Endothelial cell of umbilical vein (primary cell): Measurements from ENCODE around the gene PRR36. TPM values are rescaled to one million over a fixed set of nuclear protein-coding genes. Genes with fewer than 3 reads are reported as not detected.

Experiments
- BruUV-seq: library from RNA; stranded (reverse); fragments of 400-500 nt; replicated peaks from 2 replicates; lab custom pipeline; 2021; lab: Mats Ljungman, UMichigan
- CTCF ChIA-PET: fragments of 300-600, 350-600 bp; sonication (Branson Sonifier 250); formaldehyde crosslinking; loops from one replicate; lab custom pipeline; 2021; ENCODE audit warnings: antibody characterized with exemption, inconsistent platforms; lab: Charles Lee
- POLR2A ChIA-PET: fragments of 300-600, 350-600 bp; sonication (Branson Sonifier 250); formaldehyde crosslinking; loops from one replicate; lab custom pipeline; 2021; ENCODE audit warnings: antibody characterized with exemption, inconsistent platforms; lab: Charles Lee
- DNase-seq: peaks from one replicate; pipeline ENCODE4 v3.0.0-alpha.2; 2011; ENCODE audit warnings: low read depth, low spot score
- FAIRE-seq: peaks from 2 replicates; lab custom pipeline; 2011; peaks lifted over from hg19 to GRCh38; lab: Jason Lieb, UNC
- H2AFZ ChIP-seq: 2 replicates; pipeline ENCODE4 v1.6.0; 2012; ENCODE audit warnings: low read depth, low read length, control low read depth, inconsistent platforms
- H3K27ac ChIP-seq: 2 replicates; pipeline ENCODE4 v1.5.1; 2011; ENCODE audit warnings: low read depth, mild to moderate bottlenecking, control low read depth, low read length, moderate library complexity; ENCODE audit not compliant: insufficient read depth
- H3K27me3 ChIP-seq, 2 experiments: 2 replicates each; pipeline versions ENCODE4 v1.6.0 to v1.6.1; 2011; ENCODE audit warnings: low read length in 2 of 2, mixed read lengths in 1 of 2; ENCODE audit not compliant: control insufficient read depth in 2 of 2, insufficient read depth in 2 of 2
- H3K36me3 ChIP-seq, 2 experiments: 2 replicates in 1 of 2; 3 replicates in 1 of 2; pipeline ENCODE4 v1.5.1; 2011; ENCODE audit warnings: low read length in 2 of 2, mild to moderate bottlenecking in 1 of 2, moderate library complexity in 1 of 2; ENCODE audit not compliant: control insufficient read depth in 2 of 2, insufficient read depth in 2 of 2; ENCODE audit errors: extremely low read depth in 1 of 2
- H3K4me1 ChIP-seq: 3 replicates; pipeline ENCODE4 v1.5.1; 2011; ENCODE audit warnings: mild to moderate bottlenecking, low read length; ENCODE audit not compliant: control insufficient read depth, insufficient read depth; ENCODE audit errors: extremely low read depth
- H3K4me2 ChIP-seq: 2 replicates; pipeline ENCODE4 v1.6.1; 2011; ENCODE audit warnings: low read length, control low read depth, mixed read lengths; ENCODE audit not compliant: insufficient read depth
- H3K4me3 ChIP-seq, 3 experiments: fragments of 200-600 bp in 1 of 3; sonication (generic), shearing (Covaris generic) in 1 of 3; replicated peaks in 1 of 3; 2 replicates each; pipeline ENCODE4 v1.5.1; 2011 to 2016; ENCODE audit warnings: control low read depth in 3 of 3, low read length in 3 of 3, mild to moderate bottlenecking in 2 of 3, inconsistent platforms in 1 of 3, low read depth in 1 of 3, moderate library complexity in 1 of 3; ENCODE audit not compliant: insufficient read depth in 1 of 3
- H3K79me2 ChIP-seq: 2 replicates; pipeline ENCODE4 v1.6.0; 2012; ENCODE audit warnings: low read length, inconsistent platforms; ENCODE audit not compliant: control insufficient read depth, insufficient read depth
- H3K9ac ChIP-seq: replicated peaks from 2 replicates; pipeline ENCODE3; 2011; ENCODE audit warnings: low read length, control low read depth; ENCODE audit not compliant: insufficient read depth; ENCODE audit errors: extremely low read depth
- H3K9me1 ChIP-seq: replicated peaks from 3 replicates; pipeline ENCODE4 v1.6.0; 2011; ENCODE audit warnings: mild to moderate bottlenecking, low read length; ENCODE audit not compliant: control insufficient read depth, insufficient read depth; ENCODE audit errors: extremely low read depth
- H3K9me3 ChIP-seq: replicated peaks from 2 replicates; pipeline ENCODE4 v1.5.1; 2012; ENCODE audit warnings: low read length, inconsistent platforms; ENCODE audit not compliant: control insufficient read depth, insufficient read depth
- H4K20me1 ChIP-seq: replicated peaks from 2 replicates; pipeline ENCODE3; 2011; ENCODE audit warnings: mild to moderate bottlenecking, low read length; ENCODE audit not compliant: control insufficient read depth, insufficient read depth; ENCODE audit errors: extremely low read depth
- EZH2 ChIP-seq: IDR thresholded peaks from 2 replicates; pipeline ENCODE4 v1.6.1; 2012; ENCODE audit warnings: borderline replicate concordance, low read depth, mild to moderate bottlenecking, moderate library complexity, low read length, inconsistent platforms; ENCODE audit not compliant: severe bottlenecking
- FOS ChIP-seq: IDR thresholded peaks from 2 replicates; pipeline ENCODE4 v1.6.1; 2011; ENCODE audit warnings: mild to moderate bottlenecking, low read length, moderate library complexity, borderline replicate concordance; ENCODE audit not compliant: insufficient read depth
- GATA2 ChIP-seq: IDR thresholded peaks from 2 replicates; pipeline ENCODE4 v1.7.0; 2011; ENCODE audit warnings: low read depth, mild to moderate bottlenecking, moderate library complexity, mixed read lengths, low read length; ENCODE audit not compliant: insufficient read length, insufficient read depth
- JUN ChIP-seq: IDR thresholded peaks from 2 replicates; pipeline ENCODE4 v1.6.1; 2011; ENCODE audit warnings: borderline replicate concordance, low read depth; ENCODE audit not compliant: insufficient read length, insufficient read depth
- MYC ChIP-seq: IDR thresholded peaks from one replicate; pipeline ENCODE4 v1.6.1; 2011; ENCODE audit warnings: mild to moderate bottlenecking, low read depth, low read length
- POLR2A ChIP-seq: IDR thresholded peaks from 2 replicates; pipeline ENCODE4 v1.6.1; 2012; ENCODE audit warnings: low read depth, mild to moderate bottlenecking, control low read depth, low read length
- POLR2AphosphoS5 ChIP-seq: IDR thresholded peaks from 2 replicates; pipeline ENCODE4 v1.6.1; 2012; ENCODE audit warnings: low read depth, mild to moderate bottlenecking, control low read depth, low read length, moderate library complexity; ENCODE audit not compliant: insufficient read depth
- dilution Hi-C: fragments of 300-500 bp; cut with MboI; formaldehyde crosslinking; loops from one replicate; pipeline ENCODE4 v1.15.0; 2019; ENCODE audit warnings: low sequenced_read_pairs; ENCODE audit not compliant: extremely low pct_ligation_motif_present
- intact Hi-C: fragments of 100-400 bp; cut with micrococcal nuclease; formaldehyde crosslinking; loops from one replicate; pipeline ENCODE4 v1.10.0; 2022
- polyA plus RNA-seq, 4 experiments: library from polyadenylated mRNA; depleted of rRNA in 3 of 4; stranded (reverse) in 3 of 4; unstranded in 1 of 4; fragments of >200 nt; gene quantifications; 2 replicates each; pipeline versions ENCODE4 v1.2.1 to v1.2.3, GENCODE V29; 2011 to 2012; ENCODE audit warnings: missing spikeins in 1 of 4
- total RNA-seq: library from RNA; stranded (reverse); gene quantifications from 2 replicates; pipeline ENCODE4 v1.2.3, GENCODE V29; 2021
- TF ChIP-seq, protein P1 (sequence below), 2 donors: IDR thresholded peaks; 1 replicate in 1 of 2; 2 replicates in 1 of 2; pipeline ENCODE4 v1.5.1; 2011; ENCODE audit warnings: low read length in 2 of 2, mild to moderate bottlenecking in 2 of 2, moderate library complexity in 2 of 2, control low read depth in 1 of 2, inconsistent platforms in 1 of 2, low read depth in 1 of 2; ENCODE audit not compliant: insufficient read depth in 1 of 2; ENCODE audit errors: extremely low read depth in 1 of 2
- TF ChIP-seq, protein P2 (sequence below): IDR thresholded peaks from 2 replicates; pipeline ENCODE4 v1.6.1; 2011; ENCODE audit not compliant: insufficient read depth, insufficient read length

The PRR36 gene
- total and polyA plus RNA-seq, 2 donors (not counting 3 experiments of a cell fraction or from before 2014, with no cell fraction given): not detected

DNA sequence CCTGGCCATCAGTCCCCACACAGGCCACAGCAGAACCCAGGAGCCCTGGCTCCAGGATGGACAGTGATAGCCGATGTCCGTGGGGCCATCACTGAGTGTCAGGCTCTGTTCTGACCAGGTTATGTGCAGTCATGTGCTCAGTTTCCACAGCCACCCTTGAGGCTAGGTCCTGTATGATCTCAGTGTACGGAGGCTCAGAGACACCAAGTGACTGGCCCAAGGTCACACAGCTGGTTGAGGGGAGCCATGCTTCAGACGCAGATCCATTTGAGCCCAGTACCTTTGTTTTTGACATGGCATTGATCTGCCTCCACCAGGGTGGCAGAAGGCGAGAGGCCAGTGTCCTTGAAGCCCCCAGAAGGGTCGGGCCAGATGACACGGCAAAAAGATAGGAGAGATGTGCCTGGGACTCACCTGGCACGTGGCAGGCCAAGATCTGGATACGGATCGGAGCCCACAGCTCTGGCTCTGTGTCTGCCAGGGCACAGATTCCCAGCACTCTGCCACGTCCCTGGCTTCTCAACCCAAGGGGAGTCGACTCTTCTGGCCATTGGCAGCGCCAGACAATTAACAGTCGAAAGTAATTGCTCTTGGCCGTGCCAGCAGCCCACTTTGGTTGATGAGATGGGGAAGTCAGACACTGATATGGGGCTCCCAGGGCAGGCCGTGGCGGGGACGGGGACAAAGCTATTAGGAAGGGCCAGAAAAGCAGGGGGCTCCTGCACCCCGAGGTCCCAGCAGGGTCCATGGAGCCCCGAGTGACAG lies 28.6 kb downstream of the PRR36 start:
- Histone ChIP-seq H3K4me3 (no peak overlapping the region), H3K4me2 (no peak overlapping the region), H3K36me3 (no peaks in the 10 kb centered on the region), H3K9me3 (no peaks in the 10 kb centered on the region), H4K20me1 (no peaks in the 10 kb centered on the region), H3K27ac (no peak overlapping the region), H3K9ac (no peak overlapping the region), H3K79me2 (no peaks in the 10 kb centered on the region), H3K9me1 (no peaks in the 10 kb centered on the region), H3K27me3 (no peaks in the 10 kb centered on the region), H2AFZ (no peak overlapping the region), H3K4me1 (no peaks in the 10 kb centered on the region)
- intact Hi-C loops (no loop called here), dilution Hi-C loops (no loop called here)
- FAIRE-seq (no peak), DNase-seq (no peak)
- BruUV-seq: no TSS peak
- TF ChIP-seq FOS: no peak
- TF ChIP-seq POLR2AphosphoS5: no peak
- no peak for TF ChIP-seq EZH2
- TF ChIP-seq GATA2: no peak
- no peak for TF ChIP-seq MYC
- TF ChIP-seq JUN: no peak
- TF ChIP-seq POLR2A: no peak
- POLR2A ChIA-PET: no interaction called here
- CTCF ChIA-PET: no interaction called here

DNA sequence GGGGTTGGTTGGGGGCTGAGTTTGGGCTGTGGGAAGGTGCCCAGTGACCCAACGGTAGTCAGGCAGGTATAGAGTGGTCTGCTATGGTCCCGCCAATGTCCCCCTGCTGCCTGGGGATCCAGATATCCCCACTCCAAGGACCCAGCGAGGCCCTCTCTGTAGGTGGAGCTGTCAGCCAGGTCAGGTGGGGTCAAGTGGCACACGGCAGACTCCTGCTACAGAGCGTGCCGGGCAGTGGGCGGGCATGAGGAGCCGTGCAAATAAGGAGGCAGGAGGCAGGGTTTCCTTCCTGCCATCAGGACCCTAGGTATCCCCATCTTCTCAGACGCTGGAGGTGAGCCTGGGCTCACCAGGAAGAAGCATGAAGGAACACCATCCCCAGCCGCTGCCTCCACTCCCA lies 29.2 kb downstream of the PRR36 start:
- Histone ChIP-seq H3K9ac (no peak overlapping the region), H3K4me1 (no peaks in the 10 kb centered on the region), H3K27me3 (no peaks in the 10 kb centered on the region), H2AFZ (no peak overlapping the region), H3K9me1 (no peaks in the 10 kb centered on the region), H4K20me1 (no peaks in the 10 kb centered on the region), H3K27ac (no peak overlapping the region), H3K4me3 (no peak overlapping the region), H3K9me3 (no peaks in the 10 kb centered on the region), H3K79me2 (no peaks in the 10 kb centered on the region), H3K36me3 (no peaks in the 10 kb centered on the region), H3K4me2 (no peak overlapping the region)
- intact Hi-C loops (no loop called here), dilution Hi-C loops (no loop called here)
- POLR2A ChIA-PET: no interaction called here
- BruUV-seq: no TSS peak
- no peak for DNase-seq
- TF ChIP-seq FOS: no peak
- TF ChIP-seq, protein P1, sequence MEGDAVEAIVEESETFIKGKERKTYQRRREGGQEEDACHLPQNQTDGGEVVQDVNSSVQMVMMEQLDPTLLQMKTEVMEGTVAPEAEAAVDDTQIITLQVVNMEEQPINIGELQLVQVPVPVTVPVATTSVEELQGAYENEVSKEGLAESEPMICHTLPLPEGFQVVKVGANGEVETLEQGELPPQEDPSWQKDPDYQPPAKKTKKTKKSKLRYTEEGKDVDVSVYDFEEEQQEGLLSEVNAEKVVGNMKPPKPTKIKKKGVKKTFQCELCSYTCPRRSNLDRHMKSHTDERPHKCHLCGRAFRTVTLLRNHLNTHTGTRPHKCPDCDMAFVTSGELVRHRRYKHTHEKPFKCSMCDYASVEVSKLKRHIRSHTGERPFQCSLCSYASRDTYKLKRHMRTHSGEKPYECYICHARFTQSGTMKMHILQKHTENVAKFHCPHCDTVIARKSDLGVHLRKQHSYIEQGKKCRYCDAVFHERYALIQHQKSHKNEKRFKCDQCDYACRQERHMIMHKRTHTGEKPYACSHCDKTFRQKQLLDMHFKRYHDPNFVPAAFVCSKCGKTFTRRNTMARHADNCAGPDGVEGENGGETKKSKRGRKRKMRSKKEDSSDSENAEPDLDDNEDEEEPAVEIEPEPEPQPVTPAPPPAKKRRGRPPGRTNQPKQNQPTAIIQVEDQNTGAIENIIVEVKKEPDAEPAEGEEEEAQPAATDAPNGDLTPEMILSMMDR (IDR thresholded peaks at IDR 0.05; ENCODE audit: extremely low read depth in 1 of 2, insufficient read depth in 1 of 2, low read depth in 1 of 2, low read length in 2 of 2): no peak
- no peak for TF ChIP-seq GATA2
- no peak for TF ChIP-seq JUN
- no peak for TF ChIP-seq POLR2AphosphoS5
- no peak for TF ChIP-seq EZH2
- TF ChIP-seq POLR2A: no peak
- TF ChIP-seq, protein P2, sequence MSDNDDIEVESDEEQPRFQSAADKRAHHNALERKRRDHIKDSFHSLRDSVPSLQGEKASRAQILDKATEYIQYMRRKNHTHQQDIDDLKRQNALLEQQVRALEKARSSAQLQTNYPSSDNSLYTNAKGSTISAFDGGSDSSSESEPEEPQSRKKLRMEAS: no peak
- TF ChIP-seq MYC: no peak
- FAIRE-seq: no peak
- CTCF ChIA-PET: no interaction called here
